Fibroblast of lung (primary cell): Measurements from ENCODE around the gene RRP7A. TPM values are rescaled to one million over a fixed set of nuclear protein-coding genes. Genes with fewer than 3 reads are reported as not detected.
A peak's percentile ranks its signal among the peaks of the same experiment; 100 is the strongest.
"Not testable (repeated sequence)": the region's sequence is repeated elsewhere in the genome, so short reads cannot be mapped to it uniquely, and the experiment has no call there.

Experiments used
- DNase-seq, 2 donors: peaks; one replicate each; pipeline versions ENCODE4 v3.0.0 to v3.0.0-alpha.2; 2010; ENCODE audit warnings: low read depth in 2 of 2
- H2AFZ ChIP-seq: 2 replicates; pipeline ENCODE4 v1.5.1; 2012; ENCODE audit warnings: low read length, control low read depth, inconsistent platforms
- H3K27ac ChIP-seq: 2 replicates; pipeline ENCODE4 v1.5.1; 2011; ENCODE audit warnings: low read length, control low read depth; ENCODE audit not compliant: insufficient read depth
- H3K27me3 ChIP-seq: 2 replicates; pipeline ENCODE4 v1.5.1; 2011; ENCODE audit warnings: mild to moderate bottlenecking, low read length; ENCODE audit not compliant: control insufficient read depth, insufficient read depth
- H3K36me3 ChIP-seq: 2 replicates; pipeline ENCODE4 v1.5.1; 2011; ENCODE audit warnings: low read length; ENCODE audit not compliant: control insufficient read depth, insufficient read depth
- H3K4me1 ChIP-seq: 2 replicates; pipeline ENCODE4 v1.5.1; 2011; ENCODE audit warnings: low read length; ENCODE audit not compliant: control insufficient read depth, insufficient read depth; ENCODE audit errors: extremely low read depth
- H3K4me2 ChIP-seq: 2 replicates; pipeline ENCODE4 v1.5.1; 2011; ENCODE audit warnings: low read length, control low read depth; ENCODE audit not compliant: insufficient read depth; ENCODE audit errors: extremely low read depth
- H3K4me3 ChIP-seq, 4 experiments: fragments of 200-600 bp in 1 of 4; sonication (generic) in 1 of 4; replicated peaks in 1 of 4; 2 replicates each; pipeline ENCODE4 v1.5.1; 2011 to 2016; ENCODE audit warnings: low read length in 4 of 4, low read depth in 3 of 4, mild to moderate bottlenecking in 3 of 4, control low read depth in 2 of 4, inconsistent platforms in 1 of 4, mixed read lengths in 1 of 4; ENCODE audit not compliant: insufficient read depth in 1 of 4; ENCODE audit errors: control extremely low read depth in 1 of 4
- H3K79me2 ChIP-seq: 2 replicates; pipeline ENCODE4 v1.5.1; 2012; ENCODE audit warnings: mild to moderate bottlenecking, low read length, inconsistent platforms; ENCODE audit not compliant: control insufficient read depth, insufficient read depth
- H3K9ac ChIP-seq: 2 replicates; pipeline ENCODE4 v1.5.1; 2011; ENCODE audit warnings: mild to moderate bottlenecking, low read length, control low read depth; ENCODE audit not compliant: insufficient read depth
- H3K9me3 ChIP-seq: 2 replicates; pipeline ENCODE4 v1.5.1; 2012; ENCODE audit warnings: low read depth, low read length; ENCODE audit not compliant: control insufficient read depth, insufficient read depth
- H4K20me1 ChIP-seq: 2 replicates; pipeline ENCODE4 v1.5.1; 2011; ENCODE audit warnings: low read length; ENCODE audit not compliant: control insufficient read depth, insufficient read depth; ENCODE audit errors: extremely low read depth
- CTCF ChIP-seq, 2 donors: IDR thresholded peaks in 1 of 2; conservative IDR thresholded peaks in 1 of 2; 1 replicate in 1 of 2; 2 replicates in 1 of 2; pipeline ENCODE4 v1.5.1; 2011 to 2012; ENCODE audit warnings: low read length in 2 of 2, control low read depth in 1 of 2, inconsistent platforms in 1 of 2, low read depth in 1 of 2, mild to moderate bottlenecking in 1 of 2
- EZH2 ChIP-seq: IDR thresholded peaks from 2 replicates; pipeline ENCODE4 v1.5.1; 2012; ENCODE audit warnings: low read length, control low read depth, mild to moderate bottlenecking; ENCODE audit errors: missing control alignments
- polyA minus RNA-seq: library from RNA; depleted of rRNA, polyadenylated mRNA; stranded (reverse); fragments of >200 nt; gene quantifications from 2 replicates; pipeline ENCODE4 v1.2.3, GENCODE V29; 2011; ENCODE audit warnings: low replicate concordance
- polyA plus RNA-seq, 2 donors: library from polyadenylated mRNA; depleted of rRNA in 1 of 2; stranded (reverse) in 1 of 2; unstranded in 1 of 2; fragments of >200 nt; gene quantifications; 2 replicates each; pipeline ENCODE4 v1.2.1, GENCODE V29; 2011 to 2012; ENCODE audit warnings: missing spikeins in 1 of 2
- total RNA-seq: library from RNA; depleted of rRNA; stranded (reverse); fragments of >200 nt; gene quantifications from 2 replicates; pipeline ENCODE4 v1.2.1, GENCODE V29; 2014

Gene RRP7A
- 19.5 and 21.3 TPM in 2 replicates for total RNA-seq
- 18.9 and 34.0 TPM in 2 replicates for polyA plus RNA-seq
- polyA plus RNA-seq (2012) = 37.5 and 58.3 TPM in 2 replicates
- polyA minus RNA-seq = 24.6 and 47.3 TPM in 2 replicates

GRCh38 chr22:42519525-42520401, at the start of gene RRP7A:
RRP7A (minus strand) TSS chr22:42519796; CDS start chr22:42519786, 10 bp downstream.
- peak within 1 kb of the TSS; percentile 75 to 86 (median 80) for H3K4me3 ChIP-seq
- H4K20me1 ChIP-seq = no peaks in the 10 kb centered on the region
- H3K9ac ChIP-seq = peak within 1 kb of the TSS; percentile 82
- H3K27ac ChIP-seq = peak within 1 kb of the TSS; percentile 67
- H3K79me2 ChIP-seq = peaks cover 19% of the 10 kb centered on the region
- peak; percentile 59 to 68 for DNase-seq
- H2AFZ ChIP-seq = peak within 1 kb of the TSS; percentile 97
- peaks cover 4% of the 10 kb centered on the region for H3K36me3 ChIP-seq
- H3K27me3 ChIP-seq = no peaks in the 10 kb centered on the region
- TF ChIP-seq EZH2 (no peak), CTCF (conservative IDR thresholded peaks at IDR 0.05 in 1 of 2, IDR thresholded peaks at IDR 0.05 in 1 of 2; ENCODE audit: low read depth in 1 of 2, low read length in 2 of 2) (no peak)
- no peaks in the 10 kb centered on the region for H3K9me3 ChIP-seq
- H3K4me2 ChIP-seq = peak within 1 kb of the TSS; percentile 80
- H3K4me1 ChIP-seq = peaks cover 2% of the 10 kb centered on the region

GRCh38 chr22:42567950-42568349, 48.4 kb upstream of the RRP7A start:
- not testable (repeated sequence) for H3K9ac ChIP-seq, H3K79me2 ChIP-seq, H3K27ac ChIP-seq, H3K4me3 ChIP-seq, H4K20me1 ChIP-seq, H3K27me3 ChIP-seq, DNase-seq, H3K36me3 ChIP-seq, H3K4me2 ChIP-seq, H3K9me3 ChIP-seq, H2AFZ ChIP-seq, H3K4me1 ChIP-seq

- DNase-seq = no peak
Observed at GRCh38 chr22:42565956-42566355, 46.4 kb upstream of the RRP7A start.

More at GRCh38 chr22:42565956-42566355, 46.4 kb upstream of the RRP7A start:
- Histone ChIP-seq H4K20me1 (no peaks in the 10 kb centered on the region), H3K9me3 (no peaks in the 10 kb centered on the region), H3K27me3 (no peaks in the 10 kb centered on the region), H2AFZ (no peak overlapping the region), H3K79me2 (no peaks in the 10 kb centered on the region), H3K4me1 (no peaks in the 10 kb centered on the region), H3K4me2 (no peak overlapping the region), H3K9ac (no peak overlapping the region), H3K27ac (no peak overlapping the region), H3K36me3 (no peaks in the 10 kb centered on the region), H3K4me3 (no peak overlapping the region)
- TF ChIP-seq CTCF (conservative IDR thresholded peaks at IDR 0.05 in 1 of 2, IDR thresholded peaks at IDR 0.05 in 1 of 2; ENCODE audit: low read depth in 1 of 2, low read length in 2 of 2) = no peak
- no peak for TF ChIP-seq EZH2
